HEK293 (cell line): Measurements from ENCODE around the gene OR51A4.
"Not testable (repeated sequence)": the region's sequence is repeated elsewhere in the genome, so short reads cannot be mapped to it uniquely, and the experiment has no call there.

Experiments
- CTCF ChIA-PET: fragments of 350-600 bp; formaldehyde crosslinking; extraction: SDS; loops from one replicate; lab custom pipeline; 2021; ENCODE audit warnings: antibody characterized with exemption; lab: Yijun Ruan, JAX
- POLR2A ChIA-PET: fragments of 300-600 bp; formaldehyde crosslinking; extraction: SDS; loops from one replicate; lab custom pipeline; 2020; ENCODE audit warnings: antibody characterized with exemption, inconsistent platforms; lab: Yijun Ruan, JAX
- H3K27ac ChIP-seq: fragments of 200-500 bp; sonication (Bioruptor generic); 2 replicates; pipeline ENCODE4 v1.5.1; 2014; ENCODE audit warnings: low read depth, low read length, control low read depth, inconsistent platforms; ENCODE audit errors: extremely low read depth
- H3K36me3 ChIP-seq, 2 experiments: fragments of 200-500 bp in 1 of 2; sonication (Bioruptor generic) in 1 of 2; 1 replicate in 1 of 2; 2 replicates in 1 of 2; pipeline ENCODE4 v1.5.1; 2014 to 2017; ENCODE audit warnings: inconsistent platforms in 2 of 2, low read length in 2 of 2; ENCODE audit not compliant: control insufficient read depth in 2 of 2, insufficient read depth in 1 of 2
- H3K4me1 ChIP-seq: fragments of 200-500 bp; sonication (Bioruptor generic); 2 replicates; pipeline ENCODE4 v1.5.1; 2014; ENCODE audit warnings: mild to moderate bottlenecking, low read length, inconsistent platforms; ENCODE audit not compliant: control insufficient read depth, insufficient read depth
- H3K4me3 ChIP-seq: 2 replicates; pipeline ENCODE4 v1.5.1; 2011; ENCODE audit warnings: low read depth, mild to moderate bottlenecking, control low read depth, low read length, moderate library complexity
- H3K9me3 ChIP-seq: fragments of 200-500 bp; sonication (Bioruptor generic); 2 replicates; pipeline ENCODE4 v1.5.1; 2014; ENCODE audit warnings: low read depth, low read length, inconsistent platforms; ENCODE audit not compliant: control insufficient read depth, insufficient read depth
- BCL11B ChIP-seq: fragments of 450-650 bp; formaldehyde crosslinking; IDR thresholded peaks from 2 replicates; pipeline ENCODE4 v1.5.1; 2016; ENCODE audit warnings: low read depth, missing biosample characterization, missing genetic modification characterization
- GLIS2 ChIP-seq: fragments of 450-650 bp; formaldehyde crosslinking; IDR thresholded peaks from 2 replicates; pipeline ENCODE4 v1.5.1; 2016; ENCODE audit warnings: missing biosample characterization, missing genetic modification characterization
- MEIS1 ChIP-seq: sonication (generic); formaldehyde crosslinking; IDR thresholded peaks from 2 replicates; pipeline ENCODE4 v1.8.1; 2022; ENCODE audit warnings: missing genetic modification reagents, mild to moderate bottlenecking, borderline replicate concordance
- MYNN ChIP-seq: fragments of 450-650 bp; formaldehyde crosslinking; IDR thresholded peaks from 2 replicates; pipeline ENCODE4 v1.5.1; 2016; ENCODE audit warnings: missing biosample characterization, missing genetic modification characterization, borderline replicate concordance
- MZF1 ChIP-seq: fragments of 450-650 bp; formaldehyde crosslinking; IDR thresholded peaks from 2 replicates; pipeline ENCODE4 v1.5.1; 2017; ENCODE audit warnings: missing biosample characterization, missing genetic modification characterization, borderline replicate concordance
- PRDM10 ChIP-seq: fragments of 450-650 bp; formaldehyde crosslinking; IDR thresholded peaks from 2 replicates; pipeline ENCODE4 v1.5.1; 2016; ENCODE audit warnings: missing biosample characterization, missing genetic modification characterization
- SALL2 ChIP-seq: fragments of 450-650 bp; formaldehyde crosslinking; IDR thresholded peaks from 2 replicates; pipeline ENCODE4 v1.5.0; 2017; ENCODE audit warnings: missing biosample characterization, mild to moderate bottlenecking, missing genetic modification characterization, borderline replicate concordance
- ZFHX2 ChIP-seq: fragments of 450-650 bp; formaldehyde crosslinking; conservative IDR thresholded peaks from 2 replicates; pipeline ENCODE4 v1.5.1; 2016; ENCODE audit warnings: missing biosample characterization, missing genetic modification characterization
- ZNF114 ChIP-seq: fragments of 450-650 bp; formaldehyde crosslinking; IDR thresholded peaks from 2 replicates; pipeline ENCODE4 v1.5.0; 2017; ENCODE audit warnings: missing biosample characterization, missing genetic modification characterization
- ZNF148 ChIP-seq: fragments of 450-650 bp; formaldehyde crosslinking; IDR thresholded peaks from 2 replicates; pipeline ENCODE4 v1.5.0; 2017; ENCODE audit warnings: missing biosample characterization, missing genetic modification characterization, borderline replicate concordance
- ZNF169 ChIP-seq: fragments of 450-650 bp; formaldehyde crosslinking; IDR thresholded peaks from 2 replicates; pipeline ENCODE4 v1.5.1; 2016; ENCODE audit warnings: missing biosample characterization, missing genetic modification characterization
- ZNF202 ChIP-seq: fragments of 450-650 bp; formaldehyde crosslinking; IDR thresholded peaks from 2 replicates; pipeline ENCODE4 v1.5.1; 2016; ENCODE audit warnings: missing biosample characterization, missing genetic modification characterization, borderline replicate concordance
- ZNF223 ChIP-seq: fragments of 450-650 bp; formaldehyde crosslinking; IDR thresholded peaks from 2 replicates; pipeline ENCODE4 v1.5.1; 2016; ENCODE audit warnings: missing biosample characterization, missing genetic modification characterization
- ZNF280D ChIP-seq: fragments of 450-650 bp; formaldehyde crosslinking; IDR thresholded peaks from 2 replicates; pipeline ENCODE4 v1.5.1; 2016; ENCODE audit warnings: missing biosample characterization, missing genetic modification characterization
- ZNF580 ChIP-seq: fragments of 450-650 bp; formaldehyde crosslinking; IDR thresholded peaks from 2 replicates; pipeline ENCODE4 v1.5.1; 2016; ENCODE audit warnings: missing biosample characterization, missing genetic modification characterization
- ZNF610 ChIP-seq: fragments of 450-650 bp; formaldehyde crosslinking; IDR thresholded peaks from 2 replicates; pipeline ENCODE4 v1.5.1; 2016; ENCODE audit warnings: missing biosample characterization, missing genetic modification characterization, borderline replicate concordance
- ZNF792 ChIP-seq: fragments of 450-650 bp; formaldehyde crosslinking; IDR thresholded peaks from 2 replicates; pipeline ENCODE4 v1.5.1; 2016; ENCODE audit warnings: missing biosample characterization, missing genetic modification characterization

OR51A4 gene

GRCh38 chr11:4957396-4957795, 10.0 kb upstream of the OR51A4 start:
- CTCF ChIA-PET: no interaction called here

GRCh38 chr11:4955613-4956012, 8.2 kb upstream of the OR51A4 start, which contains the start of gene OR51A2:
Gene OR51A2, minus strand, starts transcription at chr11:4955713. Its CDS starts 0 bp downstream, at chr11:4955713.
- H3K36me3 ChIP-seq, CTCF ChIA-PET, H3K27ac ChIP-seq, H3K9me3 ChIP-seq, H3K4me1 ChIP-seq, POLR2A ChIA-PET, H3K4me3 ChIP-seq: not testable (repeated sequence)

More at GRCh38 chr11:4957396-4957795, 10.0 kb upstream of the OR51A4 start:
- H3K27ac ChIP-seq: no peak overlapping the region
- TF ChIP-seq ZNF114 (tag by site-specific recombination): no peak
- TF ChIP-seq SALL2 (tag by site-specific recombination): no peak
- TF ChIP-seq PRDM10: no peak
- no peak for TF ChIP-seq BCL11B (tag by site-specific recombination)
- no peak for TF ChIP-seq ZNF169 (tag by site-specific recombination)
- no peak for TF ChIP-seq ZNF223 (tag by site-specific recombination)
- TF ChIP-seq ZNF148 (tag by site-specific recombination): no peak
- TF ChIP-seq ZNF202 (tag by site-specific recombination): no peak
- no peak for TF ChIP-seq MZF1
- TF ChIP-seq ZNF792 (tag by site-specific recombination): no peak
- TF ChIP-seq ZNF610: no peak
- TF ChIP-seq ZNF580 (tag by site-specific recombination): no peak
- TF ChIP-seq ZNF280D: no peak
- TF ChIP-seq GLIS2 (tag by site-specific recombination): no peak
- TF ChIP-seq MEIS1 (CRISPR knock-in tag): no peak
- TF ChIP-seq ZFHX2 (tag by site-specific recombination): no peak
- TF ChIP-seq MYNN: no peak
- no peaks in the 10 kb centered on the region for H3K9me3 ChIP-seq
- no peaks in the 10 kb centered on the region for H3K4me1 ChIP-seq
- no peak overlapping the region for H3K4me3 ChIP-seq
- POLR2A ChIA-PET: no interaction called here
- H3K36me3 ChIP-seq: no peaks in the 10 kb centered on the region
